K562 (cell line): ENCODE results near the gene PIF1. TPM values are rescaled to one million over a fixed set of nuclear protein-coding genes. Genes with fewer than 3 reads are reported as not detected.
A peak's percentile ranks its signal among the peaks of the same experiment; 100 is the strongest.

Experiments used
- ATF1 ChIP-seq, 2 experiments: fragments of 450-650 bp in 1 of 2; IDR thresholded peaks; 2 replicates each; pipeline ENCODE4 v1.6.1; 2016; ENCODE audit warnings: missing compliant biosample characterization in 1 of 2, missing genetic modification characterization in 1 of 2
- CBX5 ChIP-seq: IDR thresholded peaks from 2 replicates; pipeline ENCODE4 v1.6.1; 2014; ENCODE audit warnings: low read depth, borderline replicate concordance
- CCNT2 ChIP-seq: IDR thresholded peaks from 2 replicates; pipeline ENCODE4 v1.6.1; 2011; ENCODE audit warnings: borderline replicate concordance, low read depth, mild to moderate bottlenecking, moderate library complexity, mixed read lengths, low read length; ENCODE audit not compliant: insufficient read length; ENCODE audit errors: extremely low read depth
- E2F5 ChIP-seq: sonication (generic); formaldehyde crosslinking; IDR thresholded peaks from 2 replicates; pipeline ENCODE4 v1.8.0; 2022; ENCODE audit warnings: mild to moderate bottlenecking, missing genetic modification reagents
- GATA2 ChIP-seq: sonication (generic); formaldehyde crosslinking; IDR thresholded peaks from 2 replicates; pipeline ENCODE4 v1.4.0; 2020; ENCODE audit warnings: mild to moderate bottlenecking, missing genetic modification reagents
- HNRNPL ChIP-seq: fragments of 200-400 bp; formaldehyde crosslinking; IDR thresholded peaks from 2 replicates; pipeline ENCODE4 v1.6.1; 2017; ENCODE audit warnings: low read depth, mild to moderate bottlenecking, low read length
- KLF13 ChIP-seq: fragments of 450-650 bp; IDR thresholded peaks from 2 replicates; pipeline ENCODE4 v1.6.1; 2016; ENCODE audit warnings: missing genetic modification characterization, low read depth, mild to moderate bottlenecking, missing compliant biosample characterization, moderate library complexity, borderline replicate concordance
- MAFK ChIP-seq: IDR thresholded peaks from 2 replicates; pipeline ENCODE4 v1.6.1; 2011; ENCODE audit warnings: low read length, improper control_type of control experiment
- PCBP2 ChIP-seq: fragments of 200-400 bp; formaldehyde crosslinking; IDR thresholded peaks from 2 replicates; pipeline ENCODE4 v1.6.1; 2018; ENCODE audit warnings: low read length, low read depth, mild to moderate bottlenecking, moderate library complexity; ENCODE audit not compliant: poor library complexity, severe bottlenecking
- POLR3G ChIP-seq: IDR thresholded peaks from 2 replicates; pipeline ENCODE4 v1.6.1; 2011; ENCODE audit not compliant: insufficient read length, insufficient replicate concordance; ENCODE audit errors: extremely low read depth
- POU5F1 ChIP-seq: fragments of 150-350 bp; IDR thresholded peaks from 2 replicates; pipeline ENCODE4 v1.6.1; 2014; ENCODE audit warnings: borderline replicate concordance, low read length, low read depth, mild to moderate bottlenecking; ENCODE audit not compliant: partially characterized antibody
- RCOR1 ChIP-seq, 2 experiments: IDR thresholded peaks; 2 replicates each; pipeline ENCODE4 v1.6.1; 2012; ENCODE audit warnings: low read depth in 2 of 2, low read length in 2 of 2, borderline replicate concordance in 1 of 2, improper control_type of control experiment in 1 of 2
- RFX7 ChIP-seq: fragments of 250-450 bp; sonication (Bioruptor Pico); IDR thresholded peaks from 2 replicates; pipeline ENCODE4 v1.5.1; 2021; ENCODE audit warnings: mild to moderate bottlenecking
- SUPT5H ChIP-seq: fragments of 450-650 bp; IDR thresholded peaks from 2 replicates; pipeline ENCODE4 v1.6.1; 2016
- TAF9B ChIP-seq: fragments of 450-650 bp; IDR thresholded peaks from 2 replicates; pipeline ENCODE4 v1.6.1; 2018; ENCODE audit warnings: mild to moderate bottlenecking; ENCODE audit not compliant: partially characterized antibody
- ZNF184 ChIP-seq: sonication (generic); formaldehyde crosslinking; IDR thresholded peaks from 2 replicates; pipeline ENCODE4 v1.5.0; 2020; ENCODE audit warnings: missing genetic modification reagents
- polyA plus RNA-seq, 8 experiments: library from polyadenylated mRNA; depleted of rRNA in 4 of 8; stranded (reverse) in 5 of 8; unstranded in 3 of 8; fragments of >200 nt; fragmentation: Nextera tagmentation in 2 of 8; fragmentation: Illumina TruSeq in 1 of 8; extraction: Ambion mirVana in 2 of 8; extraction: Trizol in 1 of 8; gene quantifications; 2 replicates each; pipeline versions ENCODE4 v1.2.1 to v1.2.3, GENCODE V29; 2011 to 2014; ENCODE audit warnings: inconsistent platforms in 1 of 8, missing spikeins in 1 of 8
- total RNA-seq, 7 experiments: library from RNA; depleted of rRNA in 6 of 7; stranded (reverse); fragments of >200 nt in 6 of 7; fragmentation: Illumina TruSeq in 2 of 7; extraction: Trizol in 2 of 7; gene quantifications; 2 replicates each; pipeline versions ENCODE4 v1.2.1 to v1.2.3, GENCODE V29; 2011 to 2021; ENCODE audit warnings: low replicate concordance in 1 of 7
- TF ChIP-seq, protein P1 (sequence below): fragments of 250-450 bp; sonication (Bioruptor Pico); IDR thresholded peaks from 2 replicates; pipeline ENCODE4 v1.4.0; 2020; ENCODE audit warnings: mild to moderate bottlenecking
- TF ChIP-seq, protein P2 (sequence below): sonication (generic); formaldehyde crosslinking; IDR thresholded peaks from 2 replicates; pipeline ENCODE4 v1.8.1; 2022; ENCODE audit warnings: missing genetic modification reagents
- TF ChIP-seq, protein P3 (sequence below): fragments of 450-650 bp; IDR thresholded peaks from 2 replicates; pipeline ENCODE4 v1.6.1; 2016; ENCODE audit warnings: mild to moderate bottlenecking
- TF ChIP-seq, protein P4 (sequence below): sonication (generic); formaldehyde crosslinking; IDR thresholded peaks from 2 replicates; pipeline ENCODE4 v1.9.0; 2022; ENCODE audit warnings: mild to moderate bottlenecking, missing genetic modification reagents

Gene PIF1
- total and polyA plus RNA-seq, 9 of the 15 experiments (the other 6 are each of a cell fraction or from before 2014, with no cell fraction given): 1.1 to 37.9 (median 11.5) TPM

DNA sequence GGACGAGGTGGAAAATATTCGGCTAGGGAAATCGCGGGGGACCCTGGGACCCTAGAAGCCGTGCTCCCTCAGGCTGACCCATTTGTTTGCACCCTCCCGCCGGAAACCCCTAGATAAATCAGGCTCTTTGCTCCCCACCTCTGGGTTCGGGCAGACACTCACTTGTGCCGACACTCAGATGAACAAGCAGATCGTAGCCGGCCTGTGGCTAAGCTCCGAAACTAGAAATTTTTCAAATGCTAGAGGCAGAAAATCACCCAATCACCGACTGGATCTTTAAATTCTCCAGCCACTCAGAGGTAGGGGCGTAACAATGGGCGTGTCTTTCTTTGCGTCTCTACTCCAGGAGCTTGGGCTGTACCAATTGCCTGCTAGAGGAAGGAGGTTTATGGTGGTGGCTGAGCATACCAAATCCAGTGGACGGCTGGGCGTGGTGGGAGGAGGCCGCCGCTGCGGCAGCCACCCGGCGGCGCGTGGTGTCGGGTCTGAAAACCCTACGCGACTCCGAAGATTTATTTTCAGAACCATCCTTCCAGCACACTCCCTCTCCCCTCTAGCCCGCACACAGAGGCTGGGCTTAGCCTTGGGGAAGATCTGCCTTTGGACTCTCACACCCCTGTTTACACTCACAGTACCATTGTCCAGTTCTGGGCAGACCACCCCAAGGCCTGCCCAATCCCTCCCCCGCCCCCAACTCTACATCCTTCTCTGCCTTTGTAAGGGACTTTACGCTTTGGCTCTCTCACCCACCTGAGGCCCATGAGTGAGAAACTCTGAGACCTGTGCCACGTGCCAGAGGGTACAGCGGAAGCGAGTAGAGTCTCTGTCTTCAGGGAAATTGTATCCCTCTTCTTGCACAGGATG lies at the start of gene PIF1 (continued):
- TF ChIP-seq, protein P1, sequence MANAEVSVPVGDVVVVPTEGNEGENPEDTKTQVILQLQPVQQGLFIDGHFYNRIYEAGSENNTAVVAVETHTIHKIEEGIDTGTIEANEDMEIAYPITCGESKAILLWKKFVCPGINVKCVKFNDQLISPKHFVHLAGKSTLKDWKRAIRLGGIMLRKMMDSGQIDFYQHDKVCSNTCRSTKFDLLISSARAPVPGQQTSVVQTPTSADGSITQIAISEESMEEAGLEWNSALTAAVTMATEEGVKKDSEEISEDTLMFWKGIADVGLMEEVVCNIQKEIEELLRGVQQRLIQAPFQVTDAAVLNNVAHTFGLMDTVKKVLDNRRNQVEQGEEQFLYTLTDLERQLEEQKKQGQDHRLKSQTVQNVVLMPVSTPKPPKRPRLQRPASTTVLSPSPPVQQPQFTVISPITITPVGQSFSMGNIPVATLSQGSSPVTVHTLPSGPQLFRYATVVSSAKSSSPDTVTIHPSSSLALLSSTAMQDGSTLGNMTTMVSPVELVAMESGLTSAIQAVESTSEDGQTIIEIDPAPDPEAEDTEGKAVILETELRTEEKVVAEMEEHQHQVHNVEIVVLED (CRISPR knock-in tag): no peak
- TF ChIP-seq, protein P2, sequence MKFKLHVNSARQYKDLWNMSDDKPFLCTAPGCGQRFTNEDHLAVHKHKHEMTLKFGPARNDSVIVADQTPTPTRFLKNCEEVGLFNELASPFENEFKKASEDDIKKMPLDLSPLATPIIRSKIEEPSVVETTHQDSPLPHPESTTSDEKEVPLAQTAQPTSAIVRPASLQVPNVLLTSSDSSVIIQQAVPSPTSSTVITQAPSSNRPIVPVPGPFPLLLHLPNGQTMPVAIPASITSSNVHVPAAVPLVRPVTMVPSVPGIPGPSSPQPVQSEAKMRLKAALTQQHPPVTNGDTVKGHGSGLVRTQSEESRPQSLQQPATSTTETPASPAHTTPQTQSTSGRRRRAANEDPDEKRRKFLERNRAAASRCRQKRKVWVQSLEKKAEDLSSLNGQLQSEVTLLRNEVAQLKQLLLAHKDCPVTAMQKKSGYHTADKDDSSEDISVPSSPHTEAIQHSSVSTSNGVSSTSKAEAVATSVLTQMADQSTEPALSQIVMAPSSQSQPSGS (CRISPR knock-in tag): no peak
- TF ChIP-seq TAF9B (peak; percentile 50), ZNF184 (no peak), KLF13 (tag) (peak; percentile 67; the same call in 1 of the 2 replicates), POU5F1 (no peak), ATF1 (CRISPR knock-in tag; IDR thresholded peaks at IDR 0.05) (no peak), ATF1 (tag; IDR thresholded peaks at IDR 0.05) (peak; percentile 84), POLR3G (no peak), RCOR1 (IDR thresholded peaks at IDR 0.05; ENCODE audit: borderline replicate concordance in 1 of 2, low read depth in 2 of 2, low read length in 2 of 2) (0 out of 4 replicates have a peak, but pooled peaks have one; percentile 4 to 13), PCBP2 (no peak), MAFK (no peak), RFX7 (CRISPR knock-in tag) (no peak), SUPT5H (peak; percentile 82), GATA2 (no peak; the same call in 1 of the 2 replicates), CCNT2 (peak; percentile 55), E2F5 (CRISPR knock-in tag) (no peak), CBX5 (no peak), HNRNPL (no peak)
- TF ChIP-seq, protein P3, sequence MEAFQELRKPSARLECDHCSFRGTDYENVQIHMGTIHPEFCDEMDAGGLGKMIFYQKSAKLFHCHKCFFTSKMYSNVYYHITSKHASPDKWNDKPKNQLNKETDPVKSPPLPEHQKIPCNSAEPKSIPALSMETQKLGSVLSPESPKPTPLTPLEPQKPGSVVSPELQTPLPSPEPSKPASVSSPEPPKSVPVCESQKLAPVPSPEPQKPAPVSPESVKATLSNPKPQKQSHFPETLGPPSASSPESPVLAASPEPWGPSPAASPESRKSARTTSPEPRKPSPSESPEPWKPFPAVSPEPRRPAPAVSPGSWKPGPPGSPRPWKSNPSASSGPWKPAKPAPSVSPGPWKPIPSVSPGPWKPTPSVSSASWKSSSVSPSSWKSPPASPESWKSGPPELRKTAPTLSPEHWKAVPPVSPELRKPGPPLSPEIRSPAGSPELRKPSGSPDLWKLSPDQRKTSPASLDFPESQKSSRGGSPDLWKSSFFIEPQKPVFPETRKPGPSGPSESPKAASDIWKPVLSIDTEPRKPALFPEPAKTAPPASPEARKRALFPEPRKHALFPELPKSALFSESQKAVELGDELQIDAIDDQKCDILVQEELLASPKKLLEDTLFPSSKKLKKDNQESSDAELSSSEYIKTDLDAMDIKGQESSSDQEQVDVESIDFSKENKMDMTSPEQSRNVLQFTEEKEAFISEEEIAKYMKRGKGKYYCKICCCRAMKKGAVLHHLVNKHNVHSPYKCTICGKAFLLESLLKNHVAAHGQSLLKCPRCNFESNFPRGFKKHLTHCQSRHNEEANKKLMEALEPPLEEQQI: peak; percentile 69; the same call in 1 of the 2 replicates
- TF ChIP-seq, protein P4, sequence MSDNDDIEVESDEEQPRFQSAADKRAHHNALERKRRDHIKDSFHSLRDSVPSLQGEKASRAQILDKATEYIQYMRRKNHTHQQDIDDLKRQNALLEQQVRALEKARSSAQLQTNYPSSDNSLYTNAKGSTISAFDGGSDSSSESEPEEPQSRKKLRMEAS (CRISPR knock-in tag): peak; percentile 46
